DND-41 (cell line): Measurements from ENCODE around the gene WDR93.

Experiments used
- ATAC-seq: fragments of 200-7000 bp; cut with Tn5 transposase; 3 replicates; pipeline ENCODE4 v1.9.1; 2021; ENCODE audit warnings: low read depth; ENCODE audit not compliant: insufficient read depth
- DNase-seq: peaks from one replicate; pipeline ENCODE4 v3.0.0-alpha.2; 2020
- H2AFZ ChIP-seq: 2 replicates; pipeline ENCODE4 v1.6.0; 2012; ENCODE audit warnings: low read depth, low read length
- H3K27ac ChIP-seq: 2 replicates; pipeline ENCODE4 v1.5.1; 2012; ENCODE audit warnings: low read length, inconsistent platforms
- H3K27me3 ChIP-seq: fragments of 200-600 bp; sonication (generic); 2 replicates; pipeline ENCODE4 v1.6.0; 2012; ENCODE audit warnings: low read length, mild to moderate bottlenecking, inconsistent platforms; ENCODE audit not compliant: insufficient read depth, poor library complexity
- H3K36me3 ChIP-seq: 2 replicates; pipeline ENCODE4 v1.5.1; 2012; ENCODE audit warnings: low read length, inconsistent platforms; ENCODE audit not compliant: insufficient read depth
- H3K4me1 ChIP-seq: 2 replicates; pipeline ENCODE4 v1.5.1; 2012; ENCODE audit warnings: mild to moderate bottlenecking, low read length; ENCODE audit not compliant: insufficient read depth
- H3K4me2 ChIP-seq: 2 replicates; pipeline ENCODE4 v1.6.0; 2012; ENCODE audit warnings: mild to moderate bottlenecking, moderate library complexity, low read length, inconsistent platforms; ENCODE audit not compliant: insufficient read depth
- H3K4me3 ChIP-seq, 2 experiments: fragments of 200-600 bp in 1 of 2; shearing (Covaris generic) in 1 of 2; 2 replicates each; pipeline ENCODE4 v1.5.1; 2012 to 2016; ENCODE audit warnings: inconsistent platforms in 2 of 2, low read length in 2 of 2, mild to moderate bottlenecking in 2 of 2, low read depth in 1 of 2, moderate library complexity in 1 of 2
- H3K79me2 ChIP-seq: 2 replicates; pipeline ENCODE4 v1.6.0; 2012; ENCODE audit warnings: low read length, inconsistent platforms; ENCODE audit not compliant: insufficient read depth
- H3K9ac ChIP-seq: 2 replicates; pipeline ENCODE4 v1.6.0; 2012; ENCODE audit warnings: low read depth, mild to moderate bottlenecking, inconsistent platforms, low read length, moderate library complexity
- H3K9me3 ChIP-seq: 2 replicates; pipeline ENCODE4 v1.5.1; 2012; ENCODE audit warnings: low read length, moderate library complexity, mild to moderate bottlenecking, inconsistent platforms; ENCODE audit not compliant: insufficient read depth, severe bottlenecking
- H4K20me1 ChIP-seq: 2 replicates; pipeline ENCODE4 v1.6.0; 2012; ENCODE audit warnings: low read length; ENCODE audit not compliant: insufficient read depth
- EZH2 ChIP-seq: IDR thresholded peaks from 3 replicates; pipeline ENCODE4 v1.6.1; 2012; ENCODE audit warnings: borderline replicate concordance, low read depth, mild to moderate bottlenecking, moderate library complexity, low read length, inconsistent platforms; ENCODE audit not compliant: severe bottlenecking
- TF ChIP-seq, protein P1 (sequence below): IDR thresholded peaks from 2 replicates; pipeline ENCODE4 v1.5.1; 2012; ENCODE audit warnings: borderline replicate concordance, low read length, moderate library complexity, mild to moderate bottlenecking; ENCODE audit not compliant: poor library complexity, severe bottlenecking; ENCODE audit errors: extremely low read depth

WDR93 gene

DNA sequence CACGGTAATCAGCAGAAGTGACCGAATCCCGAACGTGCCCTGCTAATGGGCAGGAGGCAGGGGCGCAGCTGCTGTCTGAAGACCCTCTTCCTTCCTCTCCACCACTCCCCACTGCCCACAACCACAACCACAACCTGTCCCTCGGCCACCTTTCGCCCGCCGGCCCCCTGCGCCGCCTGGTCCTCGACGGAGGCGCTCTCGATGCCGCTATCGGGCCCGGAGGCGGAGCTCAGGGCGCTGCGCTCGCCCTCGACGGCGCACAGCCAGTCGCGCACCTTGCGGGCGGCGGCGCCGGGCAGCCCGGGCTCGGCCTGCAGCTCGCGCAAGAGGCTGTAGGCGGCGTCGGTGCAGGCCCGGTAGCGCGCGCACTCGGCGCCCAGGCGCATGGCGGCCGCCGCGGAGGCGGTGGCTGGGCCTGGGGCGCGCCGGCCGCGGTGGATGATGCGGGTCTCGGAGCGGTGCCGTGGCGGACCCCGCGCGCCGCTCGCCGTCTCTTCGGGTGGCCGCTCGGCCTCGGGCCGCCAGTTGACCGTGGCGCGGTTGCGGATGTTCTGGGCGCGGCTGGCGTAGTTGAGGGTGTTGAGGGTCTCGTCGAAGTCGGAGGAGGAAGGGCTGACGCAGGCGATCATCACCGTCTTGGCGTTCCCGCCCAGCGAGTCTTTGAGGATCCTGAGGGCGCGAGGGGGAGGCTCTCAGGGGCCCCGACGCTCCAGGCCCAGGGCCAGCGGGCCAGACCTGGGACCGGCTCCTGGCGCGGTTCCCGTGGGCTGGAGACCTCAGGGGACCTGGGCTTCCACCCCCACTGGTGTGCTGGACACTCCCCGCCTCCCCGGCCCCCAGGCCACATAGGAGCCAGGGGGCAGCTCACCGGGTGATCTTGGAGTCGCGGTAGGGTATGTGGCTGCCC, 42.3 kb upstream of the WDR93 start:
- DNase-seq, result no peak
- H3K36me3 ChIP-seq, result no peaks in the 10 kb centered on the region

DNA sequence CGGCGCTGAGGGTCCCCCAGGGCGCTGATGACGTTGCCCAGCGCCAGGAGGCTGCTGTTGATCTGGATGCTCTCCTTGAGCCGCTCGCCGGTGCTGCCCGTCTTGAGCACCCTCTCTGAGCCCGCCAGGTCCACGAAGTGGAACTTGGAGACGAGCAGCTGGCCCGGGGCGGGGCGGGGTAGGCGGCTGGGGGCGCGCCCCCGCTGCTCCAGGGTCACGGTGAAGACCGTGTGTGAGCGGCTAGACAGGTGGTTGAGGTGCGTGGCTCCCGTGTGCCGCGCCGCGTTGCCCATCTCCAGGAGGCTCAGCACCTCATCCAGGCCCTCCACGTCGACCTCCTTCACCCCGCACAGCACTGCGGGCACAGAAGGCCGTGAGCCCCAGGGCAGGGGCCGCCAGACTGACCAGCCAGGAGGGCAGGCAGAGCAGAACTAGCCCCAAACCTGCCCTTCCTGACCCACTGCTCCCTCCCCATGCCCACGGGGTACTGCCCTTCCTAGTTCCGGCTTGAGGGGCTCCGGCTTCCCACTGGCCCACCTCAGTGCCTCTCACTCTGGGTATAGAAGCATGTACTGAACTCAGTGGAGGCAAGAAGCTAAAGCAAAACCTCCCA, 41.5 kb upstream of the WDR93 start:
- no peaks in the 10 kb centered on the region for H4K20me1 ChIP-seq
- no peak overlapping the region for H3K4me2 ChIP-seq
- H3K27me3 ChIP-seq, result no peaks in the 10 kb centered on the region
- TF ChIP-seq, protein P1, sequence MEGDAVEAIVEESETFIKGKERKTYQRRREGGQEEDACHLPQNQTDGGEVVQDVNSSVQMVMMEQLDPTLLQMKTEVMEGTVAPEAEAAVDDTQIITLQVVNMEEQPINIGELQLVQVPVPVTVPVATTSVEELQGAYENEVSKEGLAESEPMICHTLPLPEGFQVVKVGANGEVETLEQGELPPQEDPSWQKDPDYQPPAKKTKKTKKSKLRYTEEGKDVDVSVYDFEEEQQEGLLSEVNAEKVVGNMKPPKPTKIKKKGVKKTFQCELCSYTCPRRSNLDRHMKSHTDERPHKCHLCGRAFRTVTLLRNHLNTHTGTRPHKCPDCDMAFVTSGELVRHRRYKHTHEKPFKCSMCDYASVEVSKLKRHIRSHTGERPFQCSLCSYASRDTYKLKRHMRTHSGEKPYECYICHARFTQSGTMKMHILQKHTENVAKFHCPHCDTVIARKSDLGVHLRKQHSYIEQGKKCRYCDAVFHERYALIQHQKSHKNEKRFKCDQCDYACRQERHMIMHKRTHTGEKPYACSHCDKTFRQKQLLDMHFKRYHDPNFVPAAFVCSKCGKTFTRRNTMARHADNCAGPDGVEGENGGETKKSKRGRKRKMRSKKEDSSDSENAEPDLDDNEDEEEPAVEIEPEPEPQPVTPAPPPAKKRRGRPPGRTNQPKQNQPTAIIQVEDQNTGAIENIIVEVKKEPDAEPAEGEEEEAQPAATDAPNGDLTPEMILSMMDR, result no peak
- TF ChIP-seq EZH2, result no peak
- no peaks in the 10 kb centered on the region for H3K79me2 ChIP-seq
- no peaks in the 10 kb centered on the region for H3K36me3 ChIP-seq
- ATAC-seq (no peak), DNase-seq (no peak)
- H3K4me1 ChIP-seq, result peaks cover 2% of the 10 kb centered on the region
- no peak overlapping the region for H3K9ac ChIP-seq
- H3K9me3 ChIP-seq, result no peaks in the 10 kb centered on the region
- H3K27ac ChIP-seq, result no peak overlapping the region
- H3K4me3 ChIP-seq, result no peak overlapping the region
- H2AFZ ChIP-seq, result no peak overlapping the region

More for the DNA sequence above, 42.3 kb upstream of the WDR93 start:
- H3K9ac ChIP-seq, result no peak overlapping the region
- ATAC-seq, result no peak
- no peak overlapping the region for H3K27ac ChIP-seq
- H4K20me1 ChIP-seq, result no peaks in the 10 kb centered on the region
- no peaks in the 10 kb centered on the region for H3K79me2 ChIP-seq
- no peak overlapping the region for H3K4me3 ChIP-seq
- no peak overlapping the region for H3K4me2 ChIP-seq
- H2AFZ ChIP-seq, result no peak overlapping the region
- no peaks in the 10 kb centered on the region for H3K27me3 ChIP-seq
- TF ChIP-seq, protein P1, result no peak
- no peak for TF ChIP-seq EZH2
- no peaks in the 10 kb centered on the region for H3K9me3 ChIP-seq
- no peaks in the 10 kb centered on the region for H3K4me1 ChIP-seq

DNA sequence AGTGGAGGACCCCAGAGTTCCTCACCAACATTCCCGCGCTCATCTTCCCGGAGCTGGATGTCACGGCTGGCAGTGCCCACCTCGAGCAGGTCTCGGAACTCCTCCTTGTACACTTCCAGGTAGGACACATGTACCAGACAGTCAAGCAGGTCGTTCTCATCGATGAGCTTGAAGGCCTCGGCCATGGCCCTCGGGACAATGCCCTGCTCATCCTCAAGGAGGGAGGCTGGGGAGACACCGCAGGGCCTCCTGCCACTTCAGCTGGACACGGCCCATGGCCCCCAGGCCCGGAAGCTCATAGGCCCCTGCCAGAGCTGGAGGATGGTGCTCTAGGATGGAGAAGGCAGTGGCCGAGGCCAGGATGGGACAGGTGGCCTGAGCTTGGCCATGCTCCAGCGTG, 40.9 kb upstream of the WDR93 start:
- Histone ChIP-seq H3K9me3 (no peaks in the 10 kb centered on the region), H3K4me1 (peaks cover 8% of the 10 kb centered on the region), H3K27me3 (peaks cover 3% of the 10 kb centered on the region), H3K27ac (no peak overlapping the region), H3K79me2 (0 out of 2 replicates have a peak, but pooled peaks cover 4% of the 10 kb centered on the region), H3K9ac (no peak overlapping the region), H3K4me3 (no peak overlapping the region), H3K4me2 (no peak overlapping the region), H4K20me1 (no peaks in the 10 kb centered on the region), H2AFZ (no peak overlapping the region), H3K36me3 (no peaks in the 10 kb centered on the region)
- no peak for DNase-seq
- TF ChIP-seq EZH2, result no peak
- TF ChIP-seq, protein P1, result no peak
- ATAC-seq, result no peak
